Neural cell (in vitro differentiated cells): ENCODE measurements around the gene SURF1. TPM values are rescaled to one million over a fixed set of nuclear protein-coding genes. Genes with fewer than 3 reads are reported as not detected.
A peak's percentile ranks its signal among the peaks of the same experiment; 100 is the strongest.

Source experiments
- H2AFZ ChIP-seq: fragments of 200-600, 300-800 bp; sonication (generic), shearing (Covaris generic); 2 replicates; pipeline ENCODE4 v1.6.0; 2014; ENCODE audit warnings: low read depth, mild to moderate bottlenecking, antibody characterized with exemption, low read length, moderate library complexity
- H3F3A ChIP-seq: fragments of 200-600 bp; shearing (Covaris generic); 2 replicates; pipeline ENCODE4 v1.6.1; 2016; ENCODE audit warnings: mild to moderate bottlenecking, moderate library complexity, mixed read lengths, antibody characterized with exemption, low read length; ENCODE audit not compliant: insufficient read depth, poor library complexity, severe bottlenecking
- H3K27ac ChIP-seq: fragments of 200-600, 300-800 bp; sonication (generic), shearing (Covaris generic); 2 replicates; pipeline ENCODE4 v1.5.1; 2014; ENCODE audit warnings: mild to moderate bottlenecking, low read length, moderate library complexity
- H3K27me3 ChIP-seq: fragments of 300-800, 200-600 bp; sonication (generic), shearing (Covaris generic); 2 replicates; pipeline ENCODE4 v1.6.0; 2014; ENCODE audit warnings: mild to moderate bottlenecking, low read depth, low read length, moderate library complexity; ENCODE audit not compliant: insufficient read depth
- H3K36me3 ChIP-seq: fragments of 300-800, 200-600 bp; sonication (generic), shearing (Covaris generic); 2 replicates; pipeline ENCODE4 v1.5.1; 2014; ENCODE audit warnings: mild to moderate bottlenecking, antibody characterized with exemption, low read length, moderate library complexity; ENCODE audit not compliant: insufficient read depth
- H3K4me2 ChIP-seq: fragments of 300-800, 200-600 bp; sonication (generic), shearing (Covaris generic); 2 replicates; pipeline ENCODE4 v1.6.0; 2014; ENCODE audit warnings: mild to moderate bottlenecking, low read length
- H3K4me3 ChIP-seq: fragments of 300-800, 200-600 bp; sonication (generic), shearing (Covaris generic); 2 replicates; pipeline ENCODE4 v1.5.1; 2014; ENCODE audit warnings: mild to moderate bottlenecking, low read length, moderate library complexity
- H3K79me2 ChIP-seq: fragments of 200-600 bp; shearing (Covaris generic); replicated peaks from 2 replicates; pipeline ENCODE4 v1.6.0; 2014; ENCODE audit warnings: mild to moderate bottlenecking, low read length, moderate library complexity; ENCODE audit not compliant: insufficient read depth
- H3K9ac ChIP-seq: fragments of 300-800, 200-600 bp; sonication (generic), shearing (Covaris generic); 2 replicates; pipeline ENCODE4 v1.6.1; 2016; ENCODE audit warnings: mild to moderate bottlenecking, low read length, mixed read lengths
- H3K9me2 ChIP-seq: fragments of 200-600 bp; shearing (Covaris generic); 2 replicates; pipeline ENCODE4 v1.6.1; 2016; ENCODE audit warnings: mild to moderate bottlenecking, low read length, mixed read lengths; ENCODE audit not compliant: insufficient read depth
- H3K9me3 ChIP-seq: fragments of 200-600, 300-800 bp; sonication (generic), shearing (Covaris generic); 2 replicates; pipeline ENCODE4 v1.6.1; 2016; ENCODE audit warnings: mild to moderate bottlenecking, mixed run types, low read length, moderate library complexity, mixed read lengths
- H4K20me1 ChIP-seq: fragments of 200-600 bp; shearing (Covaris generic); 2 replicates; pipeline ENCODE4 v1.6.1; 2016; ENCODE audit warnings: mild to moderate bottlenecking, mixed run types; ENCODE audit not compliant: insufficient read depth
- CTCF ChIP-seq: fragments of 450-650 bp; IDR thresholded peaks from 2 replicates; pipeline ENCODE4 v1.5.1; 2014; ENCODE audit warnings: antibody characterized with exemption, mild to moderate bottlenecking, moderate library complexity; ENCODE audit not compliant: poor library complexity, severe bottlenecking
- EP300 ChIP-seq: fragments of 450-650 bp; conservative IDR thresholded peaks from 2 replicates; pipeline ENCODE4 v1.6.1; 2014; ENCODE audit warnings: antibody characterized with exemption, mild to moderate bottlenecking, moderate library complexity; ENCODE audit not compliant: poor library complexity, severe bottlenecking
- EZH2 ChIP-seq: fragments of 200-600, 300-800 bp; shearing (Covaris generic), sonication (generic); IDR thresholded peaks from 2 replicates; pipeline ENCODE4 v1.6.1; 2014; ENCODE audit warnings: antibody characterized with exemption, low read length, borderline replicate concordance, mild to moderate bottlenecking; ENCODE audit not compliant: insufficient read depth, poor library complexity, severe bottlenecking
- MXI1 ChIP-seq: fragments of 450-650 bp; conservative IDR thresholded peaks from 2 replicates; pipeline ENCODE4 v1.6.1; 2014; ENCODE audit warnings: antibody characterized with exemption, mild to moderate bottlenecking; ENCODE audit not compliant: poor library complexity, severe bottlenecking
- POLR2AphosphoS5 ChIP-seq: IDR thresholded peaks from 2 replicates; pipeline ENCODE4 v1.6.1; 2012
- RAD21 ChIP-seq: fragments of 450-650 bp; conservative IDR thresholded peaks from 2 replicates; pipeline ENCODE4 v1.6.1; 2014; ENCODE audit warnings: antibody characterized with exemption, mild to moderate bottlenecking, moderate library complexity
- REST ChIP-seq: IDR thresholded peaks from 2 replicates; pipeline ENCODE4 v1.6.1; 2012; ENCODE audit warnings: borderline replicate concordance
- SMC3 ChIP-seq: fragments of 450-650 bp; conservative IDR thresholded peaks from 2 replicates; pipeline ENCODE4 v1.6.1; 2014; ENCODE audit warnings: antibody characterized with exemption, mild to moderate bottlenecking, moderate library complexity; ENCODE audit not compliant: poor library complexity
- TAF1 ChIP-seq: IDR thresholded peaks from 2 replicates; pipeline ENCODE4 v1.6.1; 2012; ENCODE audit warnings: low read depth
- polyA plus RNA-seq: library from polyadenylated mRNA; depleted of rRNA; stranded (reverse); fragments of >200 nt; gene quantifications from 2 replicates; pipeline ENCODE4 v1.2.3, GENCODE V29; 2014

Gene SURF1
- polyA plus RNA-seq, 1 donor from 2014 or later, result 32.3 TPM

- H3K79me2 ChIP-seq, result peaks cover 25% of the 10 kb centered on the region
- peak within 1 kb of the TSS; percentile 88 for H2AFZ ChIP-seq
- H4K20me1 ChIP-seq, result no peaks in the 10 kb centered on the region
- H3K9me2 ChIP-seq, result no peaks in the 10 kb centered on the region
- peak within 1 kb of the TSS; percentile 88 for H3K27ac ChIP-seq
- peak within 1 kb of the TSS; percentile 94 for H3K9ac ChIP-seq
- no peaks in the 10 kb centered on the region for H3K27me3 ChIP-seq
- H3K36me3 ChIP-seq, result peaks cover 6% of the 10 kb centered on the region
- H3F3A ChIP-seq, result no peaks in the 10 kb centered on the region
- peak within 1 kb of the TSS; percentile 94 for H3K4me3 ChIP-seq
- no peaks in the 10 kb centered on the region for H3K9me3 ChIP-seq
- peak within 1 kb of the TSS; percentile 99 for H3K4me2 ChIP-seq
- TF ChIP-seq RAD21, result no peak
- peak; percentile 100 for TF ChIP-seq POLR2AphosphoS5
- no peak for TF ChIP-seq EZH2
- peak; percentile 99 for TF ChIP-seq TAF1
- TF ChIP-seq REST, result peak; percentile 99
- peak; percentile 49 for TF ChIP-seq CTCF
- peak; percentile 60 for TF ChIP-seq EP300
- TF ChIP-seq MXI1, result peak; percentile 86
- peak; percentile 45 for TF ChIP-seq SMC3
Observed at GRCh38 chr9:133347985-133348717, 8.1 kb downstream of the SURF1 start, which contains the start of the genes MED22 and RPL7A. Gene MED22 (minus strand): TSS chr9:133348131. CDS start chr9:133346662, 1,469 bp downstream. Gene RPL7A (plus strand): TSS chr9:133348218. CDS start chr9:133348244, 26 bp downstream.

GRCh38 chr9:133347515-133347984 is 8.7 kb downstream of the SURF1 start:
- Histone ChIP-seq H3K9me3 (no peaks in the 10 kb centered on the region), H4K20me1 (no peaks in the 10 kb centered on the region), H2AFZ (peak overlapping the region; percentile 21), H3K9me2 (no peaks in the 10 kb centered on the region), H3K4me3 (peak overlapping the region; percentile 94), H3F3A (no peaks in the 10 kb centered on the region), H3K9ac (peak overlapping the region; percentile 94), H3K79me2 (peaks cover 25% of the 10 kb centered on the region), H3K36me3 (peaks cover 6% of the 10 kb centered on the region), H3K4me2 (peak overlapping the region; percentile 80), H3K27ac (peak overlapping the region; percentile 88), H3K27me3 (no peaks in the 10 kb centered on the region)
- TF ChIP-seq REST (no peak), EP300 (no peak), SMC3 (no peak), RAD21 (no peak), CTCF (no peak), MXI1 (no peak), POLR2AphosphoS5 (no peak), TAF1 (no peak), EZH2 (no peak)
